NCI-H774 (cell line): ENCODE measurements around the gene ENOX2.

Experiments used
- DNase-seq: peaks from one replicate; lab custom pipeline; 2025; lab: John Stamatoyannopoulos, UW

The ENOX2 gene

GRCh38 chrX:130879869-130880268, 23.1 kb downstream of the ENOX2 start:
- DNase-seq, result no peak

DNA sequence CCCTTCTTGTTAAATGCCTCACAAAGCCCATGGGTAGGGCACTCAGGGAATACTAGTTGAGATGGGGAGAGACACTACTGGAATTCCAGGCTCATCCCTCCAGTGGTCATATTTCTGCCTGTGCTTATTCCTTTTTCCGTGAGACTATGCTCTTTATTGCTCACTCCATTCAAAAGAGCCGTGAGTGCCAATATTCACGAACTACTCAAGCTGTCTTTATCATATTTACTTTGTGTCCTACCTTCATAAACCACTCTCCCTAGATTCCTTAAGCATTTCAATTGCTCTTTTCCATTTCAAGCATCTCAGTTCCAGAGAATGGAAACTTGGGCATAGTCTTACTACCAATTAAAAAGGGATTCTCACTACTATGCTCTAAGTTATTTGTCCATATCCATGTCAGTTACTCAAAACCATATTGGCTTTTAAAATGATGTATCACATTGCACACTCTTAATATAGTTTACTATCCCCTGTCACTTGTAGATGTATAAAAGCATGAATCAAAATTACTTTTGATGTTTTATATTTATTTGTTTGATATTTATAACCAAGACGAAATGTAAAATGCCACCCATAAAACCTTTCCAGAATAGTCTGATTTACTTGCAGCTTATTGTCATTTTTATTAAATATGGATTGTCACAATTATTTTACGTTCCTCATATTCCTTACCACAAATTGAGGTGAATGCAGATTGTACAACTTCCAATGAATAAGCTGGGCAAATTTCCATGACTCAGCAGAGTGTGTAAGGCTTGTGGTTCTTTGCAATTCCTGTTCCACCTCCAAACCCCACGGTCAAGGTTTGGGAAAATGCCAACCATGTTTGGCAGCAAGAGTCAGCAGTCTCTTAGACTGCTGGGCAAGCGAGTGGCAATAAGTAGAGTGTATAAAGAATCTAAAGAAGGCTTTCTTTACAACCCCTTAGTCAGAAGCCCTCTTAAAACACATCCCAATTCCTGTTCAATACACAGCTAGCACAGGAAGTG, 24.4 kb downstream of the ENOX2 start:
- DNase-seq, result no peak

DNA sequence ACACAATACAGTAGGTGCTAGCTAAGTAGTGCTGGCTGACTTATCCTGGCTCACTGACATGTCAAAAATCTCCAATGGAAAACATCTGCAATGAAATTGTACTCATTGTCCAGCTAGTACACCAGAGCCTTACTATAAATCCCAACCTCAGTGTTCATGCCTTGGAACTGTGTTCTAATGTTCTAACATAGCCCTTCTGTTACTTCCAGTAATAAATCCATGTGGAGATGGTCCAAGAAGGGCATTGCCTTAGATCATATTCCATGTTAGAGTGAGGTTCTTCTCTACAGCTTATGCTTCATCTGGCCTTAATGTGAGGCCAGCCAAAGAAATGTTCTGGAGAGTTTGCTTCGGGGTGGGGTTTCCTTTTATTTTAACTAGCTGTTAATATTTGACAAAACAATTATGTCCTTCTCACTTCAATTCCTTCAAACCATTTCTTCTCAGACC, 25.1 kb downstream of the ENOX2 start:
- no peak for DNase-seq

DNA sequence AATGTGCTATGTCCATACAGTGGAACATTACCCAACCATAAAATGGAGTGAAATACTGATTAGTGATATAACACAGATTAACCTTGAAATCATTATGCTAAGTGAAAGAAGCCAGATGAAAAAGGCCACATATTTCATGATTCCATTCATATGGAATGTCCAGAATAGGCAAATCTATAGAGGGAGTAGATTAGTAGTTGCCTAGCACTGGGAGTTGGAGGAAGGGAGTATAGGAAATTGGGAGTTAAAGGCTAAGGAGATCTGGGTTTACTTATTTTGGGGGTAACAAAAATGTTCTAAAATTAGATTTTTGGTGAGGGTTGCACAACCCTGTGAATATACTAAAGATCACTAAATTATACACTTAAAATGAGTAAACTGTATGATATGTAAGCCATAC, 26.8 kb downstream of the ENOX2 start:
- no peak for DNase-seq

DNA sequence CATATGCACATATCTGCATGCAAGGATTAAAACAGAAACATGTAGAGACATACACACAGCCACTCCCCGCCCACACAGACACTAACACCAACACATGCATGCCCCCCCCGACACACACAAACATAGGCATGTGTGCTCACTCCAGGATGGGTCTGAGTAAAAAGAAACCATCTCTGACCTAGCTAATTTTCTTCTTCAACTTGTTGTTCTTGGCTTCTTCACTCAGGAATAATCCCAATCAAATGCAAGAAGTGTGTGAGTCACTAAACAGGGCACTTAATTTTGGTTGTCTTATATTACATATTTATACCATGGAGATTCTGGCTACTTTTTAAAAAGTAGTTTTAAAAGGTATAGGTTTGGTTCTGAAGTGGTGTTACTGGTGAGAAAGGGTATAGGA, 28.3 kb downstream of the ENOX2 start:
- no peak for DNase-seq

DNA sequence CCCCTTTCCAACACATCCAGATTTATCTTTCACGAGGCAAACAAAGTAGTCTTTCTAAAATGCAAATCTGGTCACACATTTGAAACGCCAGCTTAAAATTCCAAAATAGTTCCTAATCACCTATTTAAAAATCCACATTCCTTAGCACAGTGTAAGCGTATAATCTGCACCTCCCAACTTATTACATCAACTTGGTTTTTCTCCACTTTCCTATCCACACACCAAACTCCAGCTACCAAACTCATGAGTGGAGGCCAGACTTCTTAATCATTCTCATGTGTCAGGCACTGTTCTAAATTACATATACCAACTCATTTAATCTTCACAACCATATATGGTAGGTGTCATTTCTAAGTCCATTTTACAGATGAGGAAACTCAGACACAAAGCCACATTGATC, 33.8 kb downstream of the ENOX2 start:
- DNase-seq, result no peak

DNA sequence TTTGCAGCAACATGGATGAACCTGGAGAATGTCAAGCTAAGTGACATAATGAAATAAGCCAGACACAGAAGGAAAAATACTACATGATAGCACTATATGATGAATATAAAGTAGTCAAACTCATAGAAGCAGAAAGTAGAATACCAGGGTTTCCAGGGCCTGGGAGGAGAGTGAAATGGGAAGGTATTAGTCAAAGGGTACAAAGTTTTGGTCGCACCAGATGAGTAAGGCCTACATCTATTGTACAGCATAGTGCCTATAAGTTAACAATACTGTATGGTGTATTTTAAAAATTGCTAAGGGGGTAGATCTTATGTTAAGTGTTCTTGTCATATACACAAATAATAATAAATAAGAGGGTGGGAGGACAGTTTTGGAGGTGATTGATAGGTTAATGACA, 41.5 kb downstream of the ENOX2 start:
- no peak for DNase-seq

GRCh38 chrX:130857207-130857606, 45.8 kb downstream of the ENOX2 start:
- DNase-seq, result no peak

GRCh38 chrX:130851569-130851968, 51.4 kb downstream of the ENOX2 start:
- DNase-seq, result no peak

DNA sequence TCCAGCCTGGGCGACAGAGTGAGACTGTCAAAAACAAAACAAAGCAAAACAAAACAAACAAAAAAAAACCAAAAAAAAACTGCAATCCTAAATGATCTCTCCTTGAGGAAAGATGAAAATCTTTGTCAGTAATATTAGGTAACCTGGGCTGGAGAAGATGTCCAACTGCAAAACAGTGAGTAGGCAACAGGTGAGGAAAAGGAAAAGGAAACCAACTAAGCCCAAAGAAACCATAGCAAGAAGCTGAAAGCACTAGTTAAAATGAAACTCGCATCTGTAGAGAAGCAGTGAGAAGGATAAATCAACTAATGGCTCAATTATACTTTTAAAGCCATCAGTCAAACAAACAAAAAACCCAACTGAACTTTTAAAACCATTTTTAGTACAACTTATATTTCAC, 54.2 kb downstream of the ENOX2 start:
- no peak for DNase-seq

DNA sequence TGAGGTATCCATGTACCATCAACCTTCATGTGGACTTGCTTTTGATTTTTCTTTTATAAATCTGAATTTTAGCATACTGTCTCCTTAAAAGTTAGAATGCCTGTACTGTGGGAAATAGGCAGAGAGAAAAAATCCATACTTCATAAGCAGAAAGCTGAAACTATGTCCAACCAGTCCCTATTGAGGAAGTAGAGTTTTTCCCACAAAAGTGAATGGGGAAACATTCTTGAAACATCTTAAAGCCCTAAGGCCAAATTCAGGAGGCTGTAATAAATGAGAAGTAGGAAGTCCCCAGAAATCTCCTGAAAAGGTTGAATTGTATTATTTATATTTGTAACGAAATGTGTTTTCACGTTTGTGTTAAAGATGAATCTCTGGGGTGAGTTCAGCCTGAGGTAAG, 56.3 kb downstream of the ENOX2 start:
- no peak for DNase-seq

DNA sequence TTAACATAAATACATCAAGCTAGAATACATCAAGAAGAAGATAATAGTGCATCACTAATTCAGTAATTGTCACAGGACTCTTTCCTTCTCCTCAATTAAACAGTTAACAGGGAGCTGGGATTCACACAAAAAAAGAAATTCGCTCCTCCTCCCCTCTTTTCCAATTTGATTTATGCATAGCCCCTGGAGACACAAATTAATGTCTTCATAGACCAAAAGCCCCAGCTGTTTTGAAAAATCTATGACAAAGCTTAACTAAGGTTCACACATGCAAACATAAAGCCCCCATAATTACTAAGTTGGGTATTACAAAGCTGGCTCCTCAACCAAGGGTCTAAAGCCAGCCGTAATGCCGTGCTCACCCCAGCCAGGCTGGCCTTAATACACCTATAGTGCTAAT, 61.2 kb downstream of the ENOX2 start:
- DNase-seq, result no peak

GRCh38 chrX:130840345-130840744, 62.7 kb downstream of the ENOX2 start:
- no peak for DNase-seq

- DNase-seq, result no peak
These were observed 66.6 kb downstream of the ENOX2 start for GRCh38 chrX:130836447-130836846.

DNA sequence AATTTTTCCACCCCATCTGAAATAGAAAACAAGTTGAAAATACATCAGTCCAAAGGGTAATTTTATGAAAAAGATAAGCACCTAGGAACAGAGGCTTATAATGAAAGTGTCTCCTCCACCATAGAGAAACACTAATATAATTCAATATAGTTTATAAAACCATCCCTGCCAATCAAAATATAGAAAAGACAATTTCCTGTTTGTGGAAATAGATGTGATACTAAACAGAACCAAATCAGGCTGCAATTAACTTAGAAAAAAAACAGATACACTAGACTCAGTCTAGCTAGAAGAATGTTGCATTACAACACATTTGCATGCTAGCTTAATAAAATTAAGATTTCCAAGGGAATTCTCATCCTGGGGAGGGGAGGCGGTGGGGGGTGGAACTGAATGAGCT, 68.2 kb downstream of the ENOX2 start:
- no peak for DNase-seq

- no peak for DNase-seq
These were observed 68.9 kb downstream of the ENOX2 start for GRCh38 chrX:130834149-130834548.

GRCh38 chrX:130831347-130831722, 71.7 kb downstream of the ENOX2 start:
- DNase-seq, result no peak

GRCh38 chrX:130830599-130831346, 72.2 kb downstream of the ENOX2 start:
- DNase-seq, result no peak

DNA sequence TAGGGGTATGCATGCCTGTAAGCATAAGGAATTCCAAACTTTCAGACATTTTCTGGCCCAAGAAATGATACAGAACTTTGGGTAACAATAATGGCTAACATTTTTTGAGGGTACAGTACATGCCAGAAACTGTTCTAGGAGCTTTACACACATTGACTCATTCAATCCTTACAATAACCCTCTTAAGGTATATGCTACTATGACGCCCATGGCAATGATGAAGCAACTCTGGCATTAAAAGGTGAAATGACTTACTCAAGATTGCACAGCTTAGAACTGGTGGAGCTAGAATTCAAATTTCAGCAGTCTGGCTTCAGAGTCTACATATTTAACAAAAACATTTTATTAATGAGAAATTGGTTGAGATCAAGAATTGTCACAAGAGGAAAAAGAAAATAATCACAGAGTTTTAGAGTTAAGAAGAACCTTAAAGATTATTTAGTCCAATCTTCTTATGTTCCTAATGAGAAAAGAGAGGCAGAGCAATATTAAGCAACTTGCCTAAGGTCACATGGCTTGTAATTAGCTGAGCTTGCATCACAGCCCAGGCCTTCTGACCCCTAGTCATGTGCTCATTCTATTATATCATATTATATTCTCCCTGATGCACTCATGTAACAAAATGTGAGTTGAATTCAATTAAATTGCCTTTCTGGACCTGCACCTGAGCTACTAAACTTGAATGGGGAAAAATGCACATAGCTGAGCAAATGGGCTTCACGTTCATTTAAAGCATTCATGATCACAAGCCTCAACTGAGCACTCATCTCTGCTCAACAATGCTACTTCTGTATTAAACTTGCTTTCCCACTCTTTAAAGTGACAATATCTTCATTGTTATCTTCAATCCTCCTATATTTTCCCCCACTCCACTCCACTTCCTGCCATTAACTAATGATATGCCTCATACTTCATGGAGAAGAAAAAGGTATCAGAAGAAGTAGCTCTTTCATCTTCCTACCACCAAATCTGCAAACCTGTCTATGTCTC, 73.2 kb downstream of the ENOX2 start:
- DNase-seq, result no peak

GRCh38 chrX:130828641-130829040, 74.4 kb downstream of the ENOX2 start:
- DNase-seq, result no peak

- no peak for DNase-seq
These were observed 75.4 kb downstream of the ENOX2 start for GRCh38 chrX:130827648-130828047.

DNA sequence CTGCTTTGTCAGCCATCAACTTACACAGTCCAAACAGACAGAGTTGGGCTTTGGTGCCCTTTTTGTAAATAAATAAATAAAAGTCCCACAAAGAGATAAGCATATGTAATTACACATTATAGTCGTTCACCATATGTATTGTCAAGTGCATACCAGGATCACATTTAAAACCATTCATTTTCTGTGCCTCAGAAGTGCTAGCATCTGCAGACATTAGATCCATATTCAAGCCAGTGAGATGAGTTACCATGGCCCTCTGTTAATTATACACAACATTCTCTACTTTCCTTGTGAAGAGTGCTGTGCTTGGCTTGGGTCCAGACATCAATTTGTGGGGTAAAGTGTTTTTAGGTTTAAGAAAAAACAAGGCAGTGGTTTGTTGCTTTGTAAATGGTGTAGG, 76.8 kb downstream of the ENOX2 start:
- no peak for DNase-seq
